ENCODE results near the gene FNTB. TPM values are rescaled to one million over a fixed set of nuclear protein-coding genes. Genes with fewer than 3 reads are reported as not detected.

Gene FNTB
- total and polyA plus RNA-seq, 9 of the 15 experiments (the other 6 are each of a cell fraction or from before 2014, with no cell fraction given): 6.9 to 23.2 (median 12.2) TPM

- TF ChIP-seq ZNF407 (IDR thresholded peaks at IDR 0.05; ENCODE audit: low read depth) (peak; percentile 70), RBBP5 (IDR thresholded peaks at IDR 0.05; ENCODE audit: borderline replicate concordance, insufficient read depth, low read length, poor library complexity, severe bottlenecking) (no peak), TRIM24 (IDR thresholded peaks at IDR 0.05) (peak; percentile 78 to 87), EP300 (IDR thresholded peaks at IDR 0.05; ENCODE audit: low read length) (peak; percentile 89), LEF1 (IDR thresholded peaks at IDR 0.05) (peak; percentile 61), ZNF280A (IDR thresholded peaks at IDR 0.05; ENCODE audit: low read depth, partially characterized antibody) (no peak), CTBP1 (IDR thresholded peaks at IDR 0.05; ENCODE audit: borderline replicate concordance) (peak; percentile 48), CHD2 (IDR thresholded peaks at IDR 0.05; ENCODE audit: low read depth, low read length) (no peak), PKNOX1 (IDR thresholded peaks at IDR 0.05) (peak; percentile 46; the same call in 1 of the 2 replicates), C11orf30 (IDR thresholded peaks at IDR 0.05; ENCODE audit: low read depth) (no peak), ZNF395 (CRISPR knock-in tag; IDR thresholded peaks at IDR 0.05) (peak; percentile 70), MYC (IDR thresholded peaks at IDR 0.05; ENCODE audit: low read depth, low read length) (peak; percentile 40; the same call in 1 of the 2 replicates), MYC (CRISPR knock-in tag; IDR thresholded peaks at IDR 0.05; ENCODE audit: borderline replicate concordance, low read depth) (no peak), ZBED1 (IDR thresholded peaks at IDR 0.05) (0 out of 2 replicates have a peak, but pooled peaks have one; percentile 48), SAP30 (IDR thresholded peaks at IDR 0.05; ENCODE audit: borderline replicate concordance, insufficient read depth, low read depth, low read length, poor library complexity, severe bottlenecking) (no peak), KLF1 (tag; IDR thresholded peaks at IDR 0.05) (no peak), ZNF589 (CRISPR knock-in tag; IDR thresholded peaks at IDR 0.05; ENCODE audit: low read depth) (0 out of 2 replicates have a peak, but pooled peaks have one; percentile 75), TCF3 (CRISPR knock-in tag; IDR thresholded peaks at IDR 0.05) (peak; percentile 89)
These were observed 57.9 kb downstream of the FNTB start (continued) for GRCh38 chr14:65044596-65044959.

Measured in K562 (cell line).